Stimulated activated CD8-positive, alpha-beta memory T cell treated with anti-CD3 and anti-CD28 coated beads, Interleukin-7, amount 100 ng/mL, for 48 hours (primary cell): Measurements from ENCODE around the gene IGFBP2.

ENCODE experiments used
- DNase-seq, 2 donors: peaks; one replicate each; pipeline ENCODE4 v3.0.0-alpha.2; 2020; ENCODE audit warnings: low read depth in 1 of 2; ENCODE audit errors: extremely low read depth in 1 of 2

IGFBP2 gene

DNA sequence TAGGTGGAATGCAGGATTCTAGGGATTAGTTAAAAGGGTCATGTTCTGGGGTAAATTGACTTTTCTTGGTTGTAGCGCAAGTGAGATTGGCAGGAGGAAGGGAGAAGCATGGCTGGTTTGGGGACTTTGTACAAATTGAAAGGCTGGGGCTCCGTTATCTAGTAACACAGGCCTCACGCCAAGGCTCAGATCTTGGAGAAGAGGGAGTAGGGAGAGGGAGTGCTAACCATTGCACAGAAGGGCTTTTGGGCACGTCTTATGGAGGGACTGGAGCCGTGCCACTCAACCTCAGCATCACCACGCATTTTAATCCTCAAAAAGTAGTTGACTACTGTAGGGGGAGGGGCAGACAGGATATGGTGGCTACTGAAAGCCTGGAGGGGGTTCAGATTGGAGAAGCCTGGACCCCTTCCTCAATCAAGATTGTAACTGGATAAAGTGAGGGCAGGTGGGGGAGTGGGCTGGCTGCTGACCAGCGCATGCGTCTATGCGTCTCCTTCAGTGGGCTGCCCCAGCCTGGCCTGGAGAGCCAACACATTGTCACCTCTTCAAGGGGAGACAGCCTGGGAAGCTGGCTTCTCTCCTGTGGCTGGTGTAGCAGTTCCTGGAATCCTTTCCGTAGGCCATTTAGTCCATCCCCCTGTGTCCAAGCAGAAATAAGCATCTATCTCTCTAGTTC is 47.9 kb downstream of the IGFBP2 start:
- DNase-seq, result no peak

DNA sequence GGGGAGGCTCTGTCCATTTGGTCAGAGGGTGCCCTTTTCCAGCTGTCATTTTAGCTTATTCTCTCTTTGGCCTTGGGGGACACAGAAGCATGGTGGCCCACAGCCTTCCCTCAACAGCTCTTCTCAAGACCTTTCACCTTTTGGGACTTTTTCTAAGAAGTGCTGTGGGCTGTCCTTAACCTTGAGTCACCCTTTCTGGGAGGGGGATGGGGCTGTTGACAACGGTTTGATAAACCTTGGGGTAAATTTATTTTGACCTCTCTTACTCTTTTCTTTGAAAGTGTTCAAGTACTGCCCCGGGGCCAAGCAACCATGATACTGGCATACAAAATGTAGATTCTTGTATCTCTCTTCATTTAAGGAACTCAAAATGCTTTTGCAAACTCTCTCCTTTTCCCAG is 48.5 kb downstream of the IGFBP2 start:
- no peak for DNase-seq

DNA sequence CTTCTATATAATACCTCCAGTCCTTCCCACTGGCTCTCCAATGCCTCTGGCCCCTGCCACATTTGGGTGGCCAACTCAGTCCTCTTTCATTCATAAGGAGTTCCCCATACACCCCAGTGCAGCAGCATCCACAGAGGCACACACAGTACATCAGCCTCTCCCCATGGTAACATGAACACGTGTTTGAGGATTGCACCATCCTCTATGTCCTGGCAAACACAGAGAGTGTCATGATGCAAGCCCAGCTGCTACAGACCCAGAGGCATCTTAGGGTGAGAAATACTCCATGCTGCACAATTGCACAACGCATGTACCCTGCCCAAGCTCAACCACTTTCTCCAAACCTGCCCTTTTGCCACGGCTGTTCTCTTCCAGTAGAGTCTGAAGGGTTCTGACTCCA is 50.6 kb downstream of the IGFBP2 start:
- DNase-seq, result no peak

DNA sequence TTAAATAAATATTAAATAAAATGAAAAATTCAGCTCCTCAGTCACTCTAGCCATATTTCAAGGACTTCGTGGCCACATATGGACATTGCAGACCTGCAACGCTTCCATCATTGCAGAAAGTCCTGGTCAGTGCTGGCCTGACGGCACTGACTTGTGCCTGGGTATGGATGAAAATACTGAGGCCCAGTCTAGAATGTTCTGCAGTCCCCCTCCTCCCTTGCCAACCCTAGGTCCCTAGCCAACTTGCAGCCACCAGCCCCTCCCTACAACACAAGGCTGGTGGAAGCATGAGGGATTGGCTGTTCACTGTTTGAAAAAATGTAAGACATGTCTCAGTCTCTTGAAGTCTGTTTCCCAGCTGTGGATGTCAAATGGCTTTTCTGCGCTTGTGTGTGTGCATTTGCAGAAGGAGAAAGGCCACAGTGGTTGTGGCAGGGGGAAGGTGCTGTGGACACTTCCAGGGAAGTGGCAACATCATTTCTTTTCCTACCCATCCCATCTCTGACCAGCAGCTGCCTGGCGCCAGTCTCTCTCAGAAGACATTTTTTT is 52.2 kb downstream of the IGFBP2 start:
- DNase-seq, result no peak

DNA sequence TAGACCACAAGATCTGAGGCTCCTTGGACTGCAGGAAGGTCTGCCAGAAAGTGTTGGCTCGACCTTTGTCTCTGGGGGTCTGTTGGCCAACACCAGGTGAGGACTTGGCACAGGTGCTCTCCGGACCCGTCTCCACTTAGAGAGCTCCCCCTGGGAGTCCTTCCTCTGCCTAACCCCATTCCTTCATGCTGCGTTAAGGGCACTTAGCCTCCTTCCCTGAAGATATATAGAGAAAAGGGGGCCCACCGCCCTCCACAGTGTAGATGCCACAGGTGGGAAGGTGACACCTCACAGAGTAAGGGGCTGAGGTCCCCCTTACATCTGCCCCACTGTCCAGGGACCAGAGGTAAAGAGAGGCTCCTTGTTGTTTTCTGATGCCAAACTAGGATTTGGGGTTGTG is 53.9 kb downstream of the IGFBP2 start:
- DNase-seq, result no peak

DNA sequence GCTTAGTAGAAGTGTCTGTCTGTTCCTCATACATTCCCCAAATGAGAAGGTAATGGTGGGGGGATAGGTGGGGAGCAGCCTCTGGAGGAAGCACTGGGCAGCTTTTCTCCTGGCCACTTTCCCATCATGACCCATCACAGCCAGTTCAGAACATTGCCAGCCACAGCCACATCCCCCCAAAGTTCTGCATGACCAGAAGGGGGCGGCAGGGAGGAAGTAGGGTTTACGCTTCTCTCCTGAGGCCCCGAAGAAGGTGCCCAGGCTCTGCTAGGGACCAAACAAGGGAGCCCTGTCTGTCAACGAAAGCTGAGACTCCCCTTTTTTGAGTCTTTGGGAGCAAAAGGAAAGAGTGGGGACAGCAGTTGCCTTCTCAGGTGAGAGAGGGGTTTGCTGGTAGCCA is 54.4 kb downstream of the IGFBP2 start:
- no peak for DNase-seq

DNA sequence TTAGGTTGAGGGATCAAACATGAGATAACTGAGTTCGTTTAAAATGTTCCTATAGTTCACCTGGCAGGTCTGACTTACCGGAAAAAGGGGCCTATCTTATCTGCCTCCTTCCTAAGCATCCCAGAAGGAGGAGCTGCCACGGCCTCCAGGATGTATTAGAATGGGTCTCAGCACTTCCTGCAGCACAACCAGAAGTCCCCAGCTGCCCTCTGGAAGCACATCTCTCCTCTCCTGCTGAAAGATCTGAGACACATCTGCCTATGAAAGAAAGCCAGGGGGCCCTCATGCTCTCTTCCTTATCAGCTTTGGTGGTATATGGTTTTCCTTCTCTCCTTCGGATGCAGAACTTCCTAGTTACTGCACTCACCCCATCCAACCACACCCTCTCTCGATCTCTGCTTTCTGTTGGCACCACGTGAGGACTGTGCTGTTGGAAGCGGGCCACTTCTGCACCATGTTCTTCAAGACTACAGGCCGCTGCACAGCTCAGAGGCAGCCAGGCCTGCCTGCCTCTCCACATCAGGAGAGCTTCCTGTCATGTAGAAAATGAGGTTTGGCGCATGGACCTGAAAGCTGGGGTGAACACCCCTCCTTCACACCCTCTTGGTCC is 55.6 kb downstream of the IGFBP2 start:
- no peak for DNase-seq

DNA sequence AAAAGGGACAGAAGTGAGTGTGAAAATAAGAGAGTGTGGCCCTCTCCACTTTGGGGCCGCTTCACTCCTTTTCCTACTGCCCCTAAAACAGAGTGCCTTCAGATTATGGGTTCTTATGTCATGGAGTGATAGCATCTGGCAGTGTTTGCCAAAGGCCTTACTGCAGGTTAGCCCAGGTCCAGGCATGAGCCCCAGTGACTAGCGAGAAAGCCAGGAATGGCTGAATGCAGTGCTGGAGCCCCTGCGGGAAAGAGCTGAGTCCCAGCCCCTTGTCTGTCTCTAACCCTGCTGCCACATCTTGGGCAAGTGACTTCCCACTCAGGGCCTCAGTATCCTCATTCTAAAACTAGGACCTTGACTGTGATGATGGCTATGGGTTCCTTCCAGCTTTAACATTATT is 56.2 kb downstream of the IGFBP2 start:
- no peak for DNase-seq

DNA sequence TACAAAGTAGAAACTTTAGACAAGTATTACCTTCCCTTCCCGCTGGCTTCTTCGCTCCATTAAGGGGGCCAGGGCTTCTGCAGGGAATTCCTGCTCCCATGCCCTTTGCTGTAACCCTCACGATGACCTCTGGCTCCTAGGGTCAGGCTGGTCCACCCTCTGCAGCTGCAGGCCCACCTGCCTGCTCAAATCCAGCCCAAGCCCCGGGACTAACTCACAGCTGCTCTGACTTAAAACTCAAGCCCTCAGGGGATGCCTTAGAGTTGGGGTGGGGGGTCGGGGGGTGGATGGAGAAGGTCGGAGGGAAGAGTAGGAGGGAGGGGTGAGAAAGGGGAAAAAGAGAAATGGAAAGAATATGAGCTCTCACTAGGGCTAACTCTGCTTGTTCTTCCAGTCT is 57.2 kb downstream of the IGFBP2 start:
- DNase-seq, result no peak

DNA sequence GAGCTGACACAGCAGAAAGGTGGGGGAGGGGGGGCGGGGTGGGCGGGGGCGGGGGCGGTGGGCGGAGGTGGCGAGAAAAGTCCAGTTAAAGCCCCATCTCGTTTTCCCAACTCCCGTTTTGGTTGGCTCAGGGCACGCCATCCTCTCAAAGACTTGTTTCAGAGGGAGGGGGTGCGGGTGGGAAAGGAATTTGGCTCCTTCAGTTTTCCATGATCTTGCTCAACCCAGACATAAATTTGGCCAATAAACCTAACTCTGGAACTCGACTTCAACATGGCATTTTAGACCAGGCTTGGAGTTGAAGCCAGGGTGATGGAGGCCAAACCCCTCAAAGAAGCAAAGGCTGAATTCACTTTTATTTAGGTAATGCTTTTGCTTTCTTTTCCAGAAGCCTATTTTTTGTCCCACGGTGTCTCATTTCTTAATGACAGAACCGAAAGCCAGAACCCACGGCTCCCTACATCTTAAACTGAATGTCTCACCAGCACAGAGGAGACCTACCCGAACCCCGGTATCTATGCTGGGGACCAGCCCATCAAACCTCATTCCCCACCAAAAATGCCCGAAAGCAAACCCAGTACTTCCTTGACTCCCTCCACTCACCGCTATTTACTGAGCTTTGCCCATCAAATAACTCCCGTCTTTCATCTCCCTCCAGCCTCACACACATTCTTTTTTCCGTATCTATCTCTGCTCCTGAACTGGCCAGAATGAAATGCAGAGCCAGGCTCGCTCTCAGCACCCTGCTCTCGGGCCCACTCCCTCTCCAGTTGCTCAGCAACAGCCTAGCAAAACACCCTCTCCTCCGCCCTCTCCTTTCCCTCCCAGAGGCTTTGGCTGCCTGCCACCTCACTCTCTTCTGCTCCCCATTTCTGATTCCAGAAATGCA is 57.9 kb downstream of the IGFBP2 start:
- DNase-seq, result no peak

DNA sequence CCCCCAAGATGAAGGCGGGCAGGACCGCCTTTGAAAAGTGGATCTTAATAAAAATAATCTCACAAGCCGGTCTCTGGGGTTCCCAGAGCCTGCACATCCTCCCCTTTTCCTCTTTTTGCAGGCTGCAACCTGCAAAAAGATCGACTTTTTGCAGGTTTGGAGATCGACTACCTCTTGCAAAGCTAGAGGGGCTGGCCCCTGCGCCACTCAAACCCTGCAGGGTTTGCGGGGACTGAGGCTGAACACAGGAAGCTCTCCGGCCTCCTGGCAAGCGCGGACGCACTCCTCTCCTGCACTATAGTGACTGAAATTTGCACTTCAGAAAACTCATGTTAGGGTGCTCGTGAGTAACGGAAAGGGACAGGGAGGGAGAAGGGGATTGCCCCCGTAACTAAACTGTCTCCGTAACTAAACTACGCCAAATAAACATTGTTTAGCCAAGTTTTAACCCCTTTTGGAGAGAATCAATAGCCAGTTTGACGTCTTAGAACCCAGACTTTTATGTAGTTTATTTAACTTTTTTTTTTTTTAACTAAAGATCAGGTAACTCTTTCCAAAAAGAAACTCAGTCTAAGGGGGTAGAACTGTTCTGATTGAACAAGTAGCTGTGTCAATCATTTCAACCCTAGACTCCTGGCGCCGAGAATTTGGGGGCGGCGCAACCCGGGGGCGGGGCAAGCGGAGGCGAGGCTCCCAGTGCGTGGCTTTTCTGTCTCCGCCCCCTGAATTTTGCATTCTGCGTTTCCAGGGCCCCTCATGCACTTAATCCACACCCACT is 59.6 kb downstream of the IGFBP2 start:
- DNase-seq, result peak; percentile 53 to 60

DNA sequence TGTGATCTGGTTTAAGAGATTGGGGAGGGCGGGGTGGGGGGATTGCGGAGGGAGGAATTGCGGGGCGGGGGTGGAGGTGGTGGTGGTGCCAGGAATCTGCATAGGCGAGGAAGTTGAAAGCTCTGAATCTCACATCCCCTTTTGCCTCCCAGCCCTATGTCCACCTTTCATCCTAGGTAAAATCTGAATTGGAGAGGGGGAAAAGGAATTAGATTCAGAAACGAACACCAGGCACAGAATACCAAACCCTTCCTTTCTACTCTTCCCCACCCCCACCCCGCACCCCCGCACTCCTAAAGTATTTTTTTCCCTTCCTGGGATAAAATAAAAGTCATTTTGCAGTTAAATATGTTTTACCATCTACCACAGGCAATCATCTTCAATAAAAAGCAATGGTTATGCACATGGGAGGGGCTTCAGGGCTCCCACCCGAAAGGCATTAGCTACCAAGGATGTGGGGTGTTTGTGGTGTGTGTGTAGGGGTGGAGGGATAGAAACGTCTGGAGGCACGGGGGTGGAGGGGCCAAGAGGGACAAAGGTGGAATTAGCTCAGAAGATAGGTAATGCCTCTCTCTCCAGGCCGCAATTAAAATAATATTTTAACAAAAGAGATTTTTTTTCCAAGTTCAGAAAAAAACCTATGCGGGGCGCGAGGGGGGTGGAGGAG is 60.3 kb downstream of the IGFBP2 start:
- no peak for DNase-seq

DNA sequence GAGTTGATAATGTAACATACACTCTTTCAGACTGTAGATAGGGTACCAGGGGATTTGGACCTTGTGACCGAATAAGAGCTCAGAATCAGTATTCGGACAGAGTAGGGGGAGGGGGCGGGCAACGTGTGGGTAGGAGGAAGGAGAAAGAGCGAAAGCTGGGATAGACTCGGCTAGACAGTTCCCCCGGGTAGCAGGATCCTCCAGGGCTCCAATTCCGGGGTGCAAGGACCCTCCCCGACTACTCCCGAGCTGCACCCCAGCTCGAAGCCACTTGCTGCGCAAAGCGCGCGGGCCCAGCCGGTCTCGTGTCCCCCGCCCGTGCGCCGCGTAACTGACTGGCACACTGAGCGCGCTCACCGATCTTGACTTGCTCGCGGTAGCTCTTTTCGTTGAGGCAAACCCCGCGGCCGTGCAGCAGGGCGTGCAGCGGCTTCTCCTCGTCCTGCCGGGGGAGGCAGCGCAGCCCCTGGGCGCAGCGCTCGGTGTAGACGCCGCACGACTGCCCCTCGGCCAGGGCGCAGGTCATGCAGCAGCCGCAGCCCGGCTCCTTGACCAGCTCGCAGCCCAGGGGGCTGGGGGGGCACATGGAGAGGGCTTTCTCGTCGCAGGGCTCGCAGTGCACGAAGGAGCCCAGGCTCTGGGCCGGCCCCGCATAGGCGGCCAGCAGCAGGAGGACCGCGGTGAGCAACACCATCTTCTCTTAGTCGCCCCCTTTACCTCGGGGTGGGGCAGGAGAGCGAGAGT is 61.0 kb downstream of the IGFBP2 start:
- peak in 1 of 2 donors; percentile 18 for DNase-seq

DNA sequence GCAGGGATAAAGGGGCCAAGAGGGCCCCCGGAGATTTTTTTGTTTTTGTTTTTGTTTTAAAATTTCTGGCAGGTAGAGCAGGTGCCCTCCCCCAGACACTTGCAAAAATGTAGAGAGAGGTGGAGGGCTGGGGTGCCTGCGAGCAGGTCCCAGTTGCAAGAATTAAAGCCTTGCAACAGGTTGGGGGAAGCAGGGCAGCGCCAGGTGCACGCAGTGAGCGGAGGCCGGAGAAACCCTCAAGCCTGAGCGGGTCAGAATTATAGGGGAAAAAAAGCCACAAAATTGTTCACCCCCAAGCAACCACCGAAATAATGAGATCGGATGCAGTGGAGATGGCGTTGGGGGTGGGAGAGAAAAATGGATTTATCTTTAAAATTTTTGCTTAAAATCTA is 61.6 kb downstream of the IGFBP2 start:
- DNase-seq, result no peak

DNA sequence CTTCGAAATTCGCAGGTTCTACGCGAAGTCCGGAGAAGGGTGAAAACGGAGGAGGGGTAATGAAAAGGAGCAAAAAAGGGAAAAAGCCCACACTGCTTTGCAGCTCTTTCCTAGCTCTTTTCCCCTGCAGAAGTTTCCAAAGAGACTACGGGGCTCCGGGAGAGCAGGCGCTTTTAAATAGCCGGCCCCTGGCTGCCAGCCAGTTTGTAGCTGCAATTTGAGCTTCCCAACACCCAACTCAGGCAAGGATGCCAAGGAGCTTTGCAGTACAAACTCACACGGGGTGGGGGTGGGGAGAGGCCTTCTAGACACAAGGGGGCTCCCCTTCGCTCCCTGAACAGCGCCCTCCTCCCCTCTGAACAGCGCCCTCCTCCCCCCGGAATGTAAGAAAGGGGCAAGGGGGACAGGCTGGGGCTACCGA is 62.2 kb downstream of the IGFBP2 start, which contains the start of gene IGFBP5:
TSS of gene IGFBP5 (minus strand) at position 149 of the 421 bp plus-strand sequence. CDS start 774 bp downstream, outside the sequence.
- DNase-seq, result no peak

DNA sequence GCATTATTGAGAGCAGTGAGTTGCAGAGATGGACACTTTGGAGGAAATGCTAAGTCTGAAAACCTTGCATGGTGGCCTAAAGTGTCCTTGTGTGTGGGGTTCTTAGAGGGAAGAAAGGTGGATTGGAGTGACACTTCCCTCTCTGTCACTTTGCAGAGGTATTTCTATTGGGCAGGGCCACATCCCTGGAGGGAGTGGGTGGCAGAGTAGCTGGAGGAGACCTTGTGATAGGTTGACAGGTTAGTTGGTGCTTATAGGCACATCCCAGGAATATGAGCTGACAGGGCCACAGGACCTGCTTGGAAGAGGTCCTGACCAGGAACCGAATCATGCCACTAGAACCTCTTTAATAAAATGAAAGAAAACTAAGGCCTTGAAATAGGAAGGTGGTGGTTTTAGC is 63.1 kb downstream of the IGFBP2 start:
- DNase-seq, result no peak

DNA sequence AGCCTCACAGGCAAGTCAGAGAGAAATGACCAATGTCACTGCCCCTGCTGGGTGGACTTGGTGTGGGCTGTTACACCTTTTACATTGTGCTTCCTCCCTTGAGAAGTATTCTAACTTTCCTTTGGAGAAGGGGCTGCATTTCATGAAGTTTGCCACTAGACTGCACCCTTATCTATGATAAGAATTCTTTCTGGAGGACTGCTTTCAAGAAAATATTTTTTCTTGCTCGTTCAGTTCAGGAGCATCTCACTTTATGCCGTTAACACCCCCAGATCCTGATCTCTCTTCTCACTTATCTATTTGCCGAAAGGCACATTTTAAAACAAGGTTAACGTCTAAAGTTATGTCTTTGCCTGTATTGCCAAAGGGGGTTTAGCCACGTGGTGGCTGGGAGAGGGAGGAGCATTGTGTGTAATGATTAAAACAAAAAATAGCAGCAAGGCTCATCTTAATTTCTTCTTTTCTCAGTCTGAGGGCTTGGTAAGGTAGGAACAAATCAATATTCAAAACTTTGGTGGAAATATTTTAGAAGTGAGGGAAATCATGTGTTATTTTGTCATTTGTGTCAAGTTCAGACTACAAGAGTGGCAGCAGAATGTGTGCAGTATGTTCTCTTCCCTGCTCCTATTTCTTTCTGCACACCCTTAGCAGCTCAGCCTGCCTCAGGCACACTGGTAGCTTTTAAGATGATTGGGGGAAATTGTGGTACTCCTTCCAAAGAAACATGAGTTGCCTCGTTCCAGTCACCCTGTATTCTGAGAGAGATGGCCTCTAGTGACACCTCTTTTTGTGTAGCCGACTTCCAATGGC is 63.7 kb downstream of the IGFBP2 start:
- DNase-seq, result no peak

DNA sequence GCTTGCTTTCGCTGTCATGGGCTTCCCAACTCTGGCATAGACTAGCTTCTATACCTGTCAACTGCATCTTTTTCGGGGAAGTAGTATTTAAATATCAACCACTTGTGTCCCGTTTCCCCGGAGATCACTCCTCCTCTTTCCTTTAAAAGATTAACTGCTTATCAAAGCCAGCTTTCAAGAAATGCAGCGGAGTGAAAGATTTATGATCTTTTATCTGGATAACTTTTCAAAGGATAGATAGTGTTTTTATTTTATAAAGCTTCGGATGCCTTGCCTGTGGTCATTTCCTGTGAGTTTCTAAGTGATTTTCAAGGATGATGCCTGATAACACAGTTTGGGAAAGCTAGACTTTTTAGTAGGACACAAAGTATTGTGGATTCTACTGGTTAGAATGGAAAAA is 65.1 kb downstream of the IGFBP2 start:
- DNase-seq, result no peak

DNA sequence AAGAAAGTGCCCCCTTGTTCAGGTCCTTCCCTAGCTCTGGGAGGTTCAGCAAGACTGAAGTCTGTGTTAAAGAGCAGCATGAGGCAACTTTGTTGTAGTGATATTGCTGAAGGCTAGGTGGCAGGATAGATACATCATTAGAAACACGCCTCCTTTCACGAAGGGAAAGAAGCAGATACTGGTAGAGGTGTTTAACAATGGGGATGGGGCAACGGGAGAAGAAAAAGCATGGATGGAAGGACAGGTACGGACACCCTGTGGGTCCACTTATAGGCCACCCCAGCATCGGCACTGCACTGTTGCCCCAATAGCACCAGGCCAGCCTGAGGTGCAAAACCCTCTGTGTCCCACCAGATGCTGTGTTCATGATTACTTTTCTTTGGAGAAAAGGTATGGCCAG is 65.7 kb downstream of the IGFBP2 start:
- no peak for DNase-seq
